GM18508 (cell line): ENCODE results near the gene MAP3K5.
"Not testable (repeated sequence)": the region's sequence is repeated elsewhere in the genome, so short reads cannot be mapped to it uniquely, and the experiment has no call there.

Source experiments
- ATAC-seq: cut with Tn5 transposase; IDR thresholded peaks from one replicate; pipeline ENCODE4 v1.9.1; 2021; ENCODE audit warnings: moderate number of reproducible peaks; ENCODE audit not compliant: insufficient read depth, unreplicated experiment

Gene MAP3K5, protein sequence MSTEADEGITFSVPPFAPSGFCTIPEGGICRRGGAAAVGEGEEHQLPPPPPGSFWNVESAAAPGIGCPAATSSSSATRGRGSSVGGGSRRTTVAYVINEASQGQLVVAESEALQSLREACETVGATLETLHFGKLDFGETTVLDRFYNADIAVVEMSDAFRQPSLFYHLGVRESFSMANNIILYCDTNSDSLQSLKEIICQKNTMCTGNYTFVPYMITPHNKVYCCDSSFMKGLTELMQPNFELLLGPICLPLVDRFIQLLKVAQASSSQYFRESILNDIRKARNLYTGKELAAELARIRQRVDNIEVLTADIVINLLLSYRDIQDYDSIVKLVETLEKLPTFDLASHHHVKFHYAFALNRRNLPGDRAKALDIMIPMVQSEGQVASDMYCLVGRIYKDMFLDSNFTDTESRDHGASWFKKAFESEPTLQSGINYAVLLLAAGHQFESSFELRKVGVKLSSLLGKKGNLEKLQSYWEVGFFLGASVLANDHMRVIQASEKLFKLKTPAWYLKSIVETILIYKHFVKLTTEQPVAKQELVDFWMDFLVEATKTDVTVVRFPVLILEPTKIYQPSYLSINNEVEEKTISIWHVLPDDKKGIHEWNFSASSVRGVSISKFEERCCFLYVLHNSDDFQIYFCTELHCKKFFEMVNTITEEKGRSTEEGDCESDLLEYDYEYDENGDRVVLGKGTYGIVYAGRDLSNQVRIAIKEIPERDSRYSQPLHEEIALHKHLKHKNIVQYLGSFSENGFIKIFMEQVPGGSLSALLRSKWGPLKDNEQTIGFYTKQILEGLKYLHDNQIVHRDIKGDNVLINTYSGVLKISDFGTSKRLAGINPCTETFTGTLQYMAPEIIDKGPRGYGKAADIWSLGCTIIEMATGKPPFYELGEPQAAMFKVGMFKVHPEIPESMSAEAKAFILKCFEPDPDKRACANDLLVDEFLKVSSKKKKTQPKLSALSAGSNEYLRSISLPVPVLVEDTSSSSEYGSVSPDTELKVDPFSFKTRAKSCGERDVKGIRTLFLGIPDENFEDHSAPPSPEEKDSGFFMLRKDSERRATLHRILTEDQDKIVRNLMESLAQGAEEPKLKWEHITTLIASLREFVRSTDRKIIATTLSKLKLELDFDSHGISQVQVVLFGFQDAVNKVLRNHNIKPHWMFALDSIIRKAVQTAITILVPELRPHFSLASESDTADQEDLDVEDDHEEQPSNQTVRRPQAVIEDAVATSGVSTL (N-terminal part only)

GRCh38 chr6:136792410-136793262 is at the start of gene MAP3K5:
Gene MAP3K5, minus strand, starts transcription at chr6:136792477. Its CDS starts 320 bp downstream, at chr6:136792157.
- peak; percentile 31 for ATAC-seq

DNA sequence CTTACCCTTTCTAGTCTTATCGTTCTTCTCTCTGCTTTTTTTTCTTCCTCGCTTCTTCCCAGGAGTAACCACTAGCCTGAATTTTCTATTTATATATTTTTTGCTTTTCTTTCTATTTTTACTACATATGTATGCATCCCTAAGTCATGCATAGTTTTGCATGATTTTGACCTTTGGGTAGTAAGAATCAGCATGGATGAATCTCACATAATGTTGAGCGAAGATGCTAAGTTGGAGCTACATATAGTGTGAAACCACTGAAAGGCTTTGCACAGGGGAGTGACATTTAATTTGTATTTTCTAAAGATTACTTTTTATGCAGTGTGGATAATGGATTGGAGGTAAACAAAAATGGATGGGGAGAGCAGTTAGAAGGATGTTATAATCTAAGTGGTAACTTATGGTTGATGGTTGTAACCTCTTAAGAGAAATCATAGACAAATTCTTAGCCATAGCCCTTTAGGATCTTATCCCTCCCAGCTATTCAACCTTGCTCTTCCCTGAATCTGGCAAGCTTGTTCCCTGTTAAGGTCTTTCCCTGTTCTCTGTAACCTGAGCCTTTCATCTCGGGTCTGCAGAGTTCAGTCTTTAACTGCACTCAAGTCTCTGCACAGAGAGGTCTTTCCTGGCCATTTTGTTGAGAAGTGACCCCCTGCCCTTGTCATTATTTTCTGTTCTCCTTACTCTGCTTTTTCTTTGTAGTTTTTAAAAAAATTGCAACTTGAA is 48.2 kb upstream of the MAP3K5 start:
- no peak for ATAC-seq

GRCh38 chr6:136831873-136832562 is 39.7 kb upstream of the MAP3K5 start:
- ATAC-seq: no peak

DNA sequence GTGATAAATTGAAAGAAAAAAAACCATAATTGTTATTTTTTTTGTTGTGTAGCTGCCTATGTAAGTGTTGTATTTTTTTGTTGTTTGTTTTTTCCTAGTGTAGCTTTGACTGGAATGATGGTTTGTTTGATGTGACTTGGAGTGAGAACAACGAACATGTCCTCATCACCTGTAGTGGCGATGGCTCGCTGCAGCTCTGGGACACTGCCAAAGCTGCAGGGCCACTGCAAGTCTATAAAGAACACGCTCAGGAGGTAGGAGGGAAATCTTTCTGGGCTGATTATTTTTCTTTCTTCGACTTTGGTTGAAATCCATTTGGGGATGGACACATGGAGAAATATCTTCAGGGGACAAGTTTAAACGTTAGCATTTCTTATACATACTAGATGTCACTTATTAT is 33.9 kb upstream of the MAP3K5 start:
- no peak for ATAC-seq

DNA sequence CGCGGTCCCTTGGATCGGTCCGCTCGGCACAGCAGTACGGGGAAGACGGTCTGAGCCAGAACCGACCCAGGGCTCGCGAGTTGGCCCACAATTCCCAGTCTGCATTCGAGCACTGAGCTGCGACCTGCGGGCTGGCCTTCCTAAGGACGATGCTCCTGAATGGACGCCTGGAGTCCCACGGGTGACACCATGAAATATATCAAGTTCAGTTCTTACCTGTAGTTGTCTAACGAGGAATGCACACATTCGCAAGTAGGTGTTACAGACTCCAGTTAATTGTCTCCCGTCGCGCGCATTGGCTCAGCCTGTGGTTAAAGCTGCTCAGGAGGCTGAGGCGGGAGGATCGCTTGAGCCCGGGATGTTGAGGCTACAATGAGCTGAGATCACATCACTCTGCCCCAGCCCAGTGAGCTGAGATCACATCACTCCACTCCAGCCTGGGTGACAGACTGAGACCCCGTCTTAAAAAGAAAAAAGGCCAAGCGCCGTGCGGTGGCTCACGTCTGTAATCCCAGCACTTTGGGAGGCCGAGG is 30.9 kb upstream of the MAP3K5 start:
- no peak for ATAC-seq

- ATAC-seq: peak; percentile 88
These were observed 30.3 kb upstream of the MAP3K5 start, which contains the start of gene PEX7 for GRCh38 chr6:136822376-136823127. Gene PEX7, plus strand, starts transcription at chr6:136822592. Its CDS starts 74 bp downstream, at chr6:136822666.

GRCh38 chr6:136822046-136822375 is 29.7 kb upstream of the MAP3K5 start:
- ATAC-seq: no peak

DNA sequence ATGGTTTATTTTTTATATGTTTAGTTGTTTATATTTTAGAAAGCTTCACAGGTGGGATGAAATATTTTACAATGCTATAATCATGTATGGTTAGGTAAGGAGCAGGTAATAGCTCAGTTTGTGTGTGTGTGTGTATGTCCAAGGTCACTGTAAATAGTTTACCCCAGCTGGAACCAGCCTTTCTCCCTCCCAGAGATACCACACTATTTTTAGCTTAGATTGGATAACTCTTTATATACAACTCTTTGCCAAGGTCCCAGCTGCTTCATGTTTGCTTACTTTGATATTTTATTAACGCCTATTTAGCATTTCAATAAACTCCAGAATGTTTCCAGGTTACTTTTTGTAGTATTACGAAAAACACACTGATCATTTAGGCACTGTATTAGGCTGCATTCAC is 28.3 kb upstream of the MAP3K5 start:
- no peak for ATAC-seq

GRCh38 chr6:136816656-136817055 is 24.4 kb upstream of the MAP3K5 start:
- no peak for ATAC-seq

- ATAC-seq: not testable (repeated sequence)
These were observed 23.3 kb upstream of the MAP3K5 start for GRCh38 chr6:136815608-136816007.

DNA sequence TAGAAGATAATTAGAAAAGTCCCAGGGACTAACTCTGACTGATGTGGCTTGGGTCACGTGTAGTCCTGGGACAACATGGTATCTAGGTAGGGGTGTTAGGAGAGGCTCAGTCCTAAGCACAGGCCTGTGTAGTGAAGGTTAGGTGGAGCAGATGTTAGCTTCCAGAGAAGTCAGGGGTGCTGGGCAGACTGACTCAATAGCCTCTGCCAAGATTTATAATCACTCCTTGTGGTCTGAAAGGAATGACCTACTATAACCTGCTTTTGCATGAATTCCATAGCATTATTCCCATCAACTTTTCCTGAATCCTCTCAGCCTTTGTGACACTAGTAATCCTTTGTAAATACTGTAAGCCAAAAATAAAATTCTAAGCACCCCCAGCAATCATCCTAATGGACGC is 19.9 kb upstream of the MAP3K5 start:
- ATAC-seq: no peak

- no peak for ATAC-seq
These were observed 19.0 kb upstream of the MAP3K5 start for GRCh38 chr6:136811272-136811671.

GRCh38 chr6:136809091-136809860 is 17.0 kb upstream of the MAP3K5 start:
- no peak for ATAC-seq

DNA sequence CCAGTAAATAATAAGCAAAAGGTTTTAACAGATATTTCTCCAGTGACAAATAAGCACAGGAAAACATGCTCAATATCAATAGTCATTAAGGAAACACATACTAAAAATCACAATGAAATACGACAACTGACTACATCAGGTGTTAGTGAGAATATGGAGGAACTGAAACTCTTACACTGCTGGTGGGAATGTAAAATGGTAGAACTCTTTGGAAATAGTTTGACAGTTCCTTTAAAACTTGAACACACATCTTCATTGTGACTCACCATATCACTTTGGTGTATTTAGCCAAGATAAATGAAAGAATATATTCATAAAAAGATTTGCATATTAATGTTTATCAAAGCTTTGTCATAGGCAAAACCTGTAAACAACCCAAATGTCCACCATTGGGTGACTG is 11.3 kb upstream of the MAP3K5 start:
- no peak for ATAC-seq

- no peak for ATAC-seq
These were observed 9.3 kb upstream of the MAP3K5 start for GRCh38 chr6:136801581-136801980.

GRCh38 chr6:136798044-136798443 is 5.8 kb upstream of the MAP3K5 start:
- ATAC-seq: no peak

DNA sequence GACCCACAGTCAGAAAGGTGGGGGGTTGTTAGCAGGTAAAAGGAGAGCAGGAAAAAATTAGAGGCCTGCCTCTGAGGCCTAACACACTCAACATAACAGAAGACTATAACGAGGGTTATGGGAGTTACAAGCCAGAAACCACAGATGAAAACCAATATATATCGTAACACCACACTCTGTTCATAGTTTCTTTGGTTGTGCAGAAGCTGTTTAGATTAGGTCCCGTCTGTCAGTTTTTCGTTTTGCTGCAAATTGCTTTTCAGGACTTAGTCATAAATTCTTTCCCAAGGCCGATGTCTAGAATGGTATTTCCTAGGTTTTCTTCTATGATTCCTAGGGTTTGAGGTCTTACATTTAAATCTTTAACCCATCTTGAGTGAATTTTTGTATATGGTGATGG is 3.7 kb upstream of the MAP3K5 start:
- ATAC-seq: no peak
